GM23248 (cell line): ENCODE results near the gene NCF2. TPM values are rescaled to one million over a fixed set of nuclear protein-coding genes. Genes with fewer than 3 reads are reported as not detected.

ENCODE experiments used
- DNase-seq: peaks from one replicate; pipeline ENCODE4 v3.0.0-alpha.2; 2015
- H2AFZ ChIP-seq: fragments of 200-600 bp; sonication (generic); 2 replicates; pipeline ENCODE4 v1.6.1; 2016; ENCODE audit warnings: antibody characterized with exemption
- H3F3A ChIP-seq: fragments of 200-600 bp; sonication (generic); 2 replicates; pipeline ENCODE4 v1.6.1; 2016; ENCODE audit warnings: mild to moderate bottlenecking, antibody characterized with exemption, mixed run types; ENCODE audit not compliant: insufficient read depth
- H3K27ac ChIP-seq: fragments of 200-600 bp; sonication (generic); 2 replicates; pipeline ENCODE4 v1.5.1; 2016; ENCODE audit warnings: mild to moderate bottlenecking
- H3K27me3 ChIP-seq: fragments of 200-600 bp; sonication (generic); replicated peaks from 2 replicates; pipeline ENCODE4 v1.6.1; 2016; ENCODE audit warnings: mild to moderate bottlenecking; ENCODE audit not compliant: insufficient read depth
- H3K36me3 ChIP-seq: fragments of 200-600 bp; sonication (generic); 2 replicates; pipeline ENCODE4 v1.6.1; 2016; ENCODE audit warnings: low read depth, mild to moderate bottlenecking
- H3K4me1 ChIP-seq: fragments of 200-600 bp; sonication (generic); 2 replicates; pipeline ENCODE4 v1.6.1; 2016; ENCODE audit warnings: mild to moderate bottlenecking; ENCODE audit not compliant: insufficient read depth
- H3K4me2 ChIP-seq: fragments of 200-600 bp; sonication (generic); one replicate; pipeline ENCODE4 v1.6.1; 2016; ENCODE audit warnings: mild to moderate bottlenecking; ENCODE audit not compliant: unreplicated experiment
- H3K4me3 ChIP-seq: fragments of 200-600 bp; sonication (generic); 2 replicates; pipeline ENCODE4 v1.5.1; 2016; ENCODE audit warnings: mild to moderate bottlenecking
- H3K79me2 ChIP-seq: fragments of 200-600 bp; sonication (generic); 2 replicates; pipeline ENCODE4 v1.6.1; 2016; ENCODE audit warnings: mild to moderate bottlenecking; ENCODE audit not compliant: insufficient read depth
- H3K9ac ChIP-seq: fragments of 200-600 bp; sonication (generic); 2 replicates; pipeline ENCODE4 v1.6.1; 2016; ENCODE audit warnings: mild to moderate bottlenecking
- H3K9me2 ChIP-seq: fragments of 200-600 bp; sonication (generic); 2 replicates; pipeline ENCODE4 v1.6.1; 2016; ENCODE audit warnings: mixed run types, mild to moderate bottlenecking, moderate library complexity; ENCODE audit not compliant: insufficient read depth
- H3K9me3 ChIP-seq: fragments of 200-600 bp; sonication (generic); one replicate; pipeline ENCODE4 v1.6.1; 2017; ENCODE audit warnings: low read depth
- H4K20me1 ChIP-seq: fragments of 200-600 bp; sonication (generic); 2 replicates; pipeline ENCODE4 v1.6.0; 2016; ENCODE audit not compliant: insufficient read depth
- EZH2 ChIP-seq: fragments of 200-600 bp; sonication (generic); IDR thresholded peaks from 2 replicates; pipeline ENCODE4 v1.6.1; 2018; ENCODE audit warnings: antibody characterized with exemption, mild to moderate bottlenecking; ENCODE audit not compliant: insufficient read depth, poor library complexity, severe bottlenecking
- EZH2phosphoT487 ChIP-seq: fragments of 200-600 bp; sonication (generic); IDR thresholded peaks from 2 replicates; pipeline ENCODE4 v1.6.1; 2018; ENCODE audit warnings: antibody characterized with exemption, moderate library complexity, mild to moderate bottlenecking, low read depth; ENCODE audit not compliant: insufficient read depth
- WGBS, 2 experiments: methylation state at CpG; one replicate each; pipeline ENCODE4 v1.1.6; 2015 to 2017; ENCODE audit warnings: low lambda C conversion rate in 2 of 2, low coverage in 1 of 2; ENCODE audit errors: missing lambda C conversion rate in 2 of 2; 5-methylcytosine and 5-hydroxymethylcytosine counted together
- in situ Hi-C: fragments of 300-500 bp; cut with MboI; formaldehyde crosslinking; loops from 2 replicates; pipeline ENCODE4 v1.15.0; 2020
- polyA plus RNA-seq: library from polyadenylated mRNA; unstranded; fragments of >200 nt; fragmentation: Nextera tagmentation; extraction: Ambion mirVana; gene quantifications from 2 replicates; pipeline ENCODE4 v1.2.1, GENCODE V29; 2016
- total RNA-seq: library from RNA; depleted of rRNA; stranded (reverse); fragments of >200 nt; shearing (Covaris generic); gene quantifications from 2 replicates; pipeline ENCODE4 v1.2.3, GENCODE V29; 2014

Gene NCF2
- total and polyA plus RNA-seq, 2 experiments from 2014 or later = 0.41 TPM; not detected in 1

DNA sequence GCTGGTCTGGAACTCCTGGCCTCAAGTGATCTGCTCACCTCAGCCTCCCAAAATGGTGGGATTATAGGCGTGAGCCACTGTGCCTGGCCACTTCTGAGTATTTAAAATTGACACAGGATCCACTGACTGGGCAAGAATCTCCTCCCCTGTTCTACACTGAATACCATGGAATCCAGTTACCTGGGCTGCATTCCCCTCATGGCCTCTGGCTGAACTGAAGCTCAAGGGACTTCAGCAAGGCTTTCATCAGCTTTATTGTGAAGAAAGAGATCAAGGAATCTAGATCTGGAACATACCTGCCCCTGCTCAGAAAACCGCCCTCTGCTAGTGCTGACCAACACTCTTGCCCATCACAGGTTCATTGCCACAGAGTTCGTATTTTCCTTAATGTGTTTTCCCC, 20.5 kb downstream of the NCF2 start:
- DNase-seq = no peak
- Histone ChIP-seq H3K4me1 (peaks cover 12% of the 10 kb centered on the region; the same call in 1 of the 2 replicates), H3K36me3 (no peaks in the 10 kb centered on the region), H3K27me3 (no peaks in the 10 kb centered on the region), H2AFZ (no peak overlapping the region), H3F3A (no peaks in the 10 kb centered on the region), H4K20me1 (no peaks in the 10 kb centered on the region), H3K9me2 (no peaks in the 10 kb centered on the region), H3K9ac (no peak overlapping the region), H3K79me2 (no peaks in the 10 kb centered on the region), H3K27ac (no peak overlapping the region), H3K4me2 (no peak overlapping the region), H3K4me3 (no peak overlapping the region), H3K9me3 (no peaks in the 10 kb centered on the region)
- in situ Hi-C loops = no loop called here
- 94 to 98% methylated on average over 3 of the region's 3 CpGs for WGBS, 2 experiments
- TF ChIP-seq EZH2 = no peak
- no peak for TF ChIP-seq EZH2phosphoT487

DNA sequence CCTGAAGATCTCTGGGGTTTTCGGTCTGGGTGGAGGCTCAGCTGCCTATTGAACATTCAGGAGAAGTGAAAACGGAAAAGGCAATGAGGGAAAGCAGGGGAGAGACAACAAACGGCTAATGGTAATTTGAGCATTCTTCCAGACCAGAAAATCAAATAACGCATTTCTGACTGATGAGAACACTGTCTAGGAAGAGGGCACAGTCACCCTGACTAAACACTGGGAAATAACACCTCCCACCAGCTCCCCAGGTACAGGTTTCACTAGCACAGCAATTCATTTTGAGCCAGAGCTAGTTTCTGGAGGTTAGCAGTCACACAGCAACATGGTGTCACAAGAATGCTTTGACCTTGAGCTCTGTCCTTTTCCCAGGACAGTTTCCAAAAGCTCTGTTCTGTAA, 21.1 kb downstream of the NCF2 start:
- H3K4me1 ChIP-seq = peaks cover 12% of the 10 kb centered on the region; the same call in 1 of the 2 replicates
- no peaks in the 10 kb centered on the region for H3F3A ChIP-seq
- H3K79me2 ChIP-seq = no peaks in the 10 kb centered on the region
- in situ Hi-C loops = no loop called here
- no peaks in the 10 kb centered on the region for H4K20me1 ChIP-seq
- no peaks in the 10 kb centered on the region for H3K9me3 ChIP-seq
- no peak overlapping the region for H3K4me3 ChIP-seq
- 71 to 75% methylated on average over 4 of the region's 4 CpGs for WGBS, 2 experiments
- no peak overlapping the region for H3K4me2 ChIP-seq
- H3K9ac ChIP-seq = no peak overlapping the region
- no peaks in the 10 kb centered on the region for H3K36me3 ChIP-seq
- no peaks in the 10 kb centered on the region for H3K9me2 ChIP-seq
- TF ChIP-seq EZH2phosphoT487 (no peak), EZH2 (no peak)
- H3K27ac ChIP-seq = no peak overlapping the region
- no peak overlapping the region for H2AFZ ChIP-seq
- H3K27me3 ChIP-seq = no peaks in the 10 kb centered on the region
- peak; percentile 49 for DNase-seq

DNA sequence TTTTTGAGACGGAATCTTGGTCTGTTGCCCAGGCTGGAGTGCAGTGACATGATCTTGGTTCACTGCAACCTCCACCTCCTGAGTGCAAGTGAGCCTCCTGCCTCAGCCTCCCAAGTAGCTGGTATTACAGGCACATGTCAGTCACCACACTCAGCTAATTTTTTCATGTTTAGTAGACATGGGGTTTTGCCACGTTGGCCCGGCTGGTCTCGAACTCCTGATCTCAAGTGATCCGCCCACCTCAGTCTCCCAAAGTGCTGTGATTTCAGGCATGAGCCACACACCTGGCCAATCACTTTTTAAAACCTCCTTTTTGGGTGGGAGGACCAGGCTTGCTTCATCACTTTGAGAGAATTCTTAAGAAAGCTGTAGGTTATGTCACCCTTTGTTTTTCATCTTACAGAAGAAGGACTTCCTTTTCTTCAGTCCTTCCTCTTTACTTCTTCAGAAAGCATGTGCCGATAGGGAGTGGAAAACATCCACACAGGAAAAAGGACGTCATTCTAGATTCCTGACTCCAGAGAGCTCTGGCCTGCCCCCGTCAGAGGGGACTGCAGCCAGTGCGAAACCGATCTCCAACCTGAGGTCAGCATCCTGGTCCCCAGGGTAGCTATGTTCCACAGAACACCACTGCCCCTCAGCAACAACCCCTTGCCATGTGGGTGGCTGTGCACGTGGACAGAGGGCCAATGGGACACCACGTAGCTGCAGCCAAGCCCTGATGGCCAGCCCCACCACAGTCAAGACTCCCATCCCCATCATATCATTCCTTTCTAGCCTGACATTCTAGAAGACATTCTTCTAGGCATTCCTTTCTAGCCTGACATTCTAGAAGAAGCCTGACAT, 21.9 kb downstream of the NCF2 start:
- Histone ChIP-seq H3K36me3 (no peaks in the 10 kb centered on the region), H3K4me1 (peaks cover 12% of the 10 kb centered on the region; the same call in 1 of the 2 replicates), H3K79me2 (no peaks in the 10 kb centered on the region), H3K4me2 (no peak overlapping the region), H3K4me3 (no peak overlapping the region), H3K9me2 (no peaks in the 10 kb centered on the region), H2AFZ (no peak overlapping the region), H4K20me1 (no peaks in the 10 kb centered on the region), H3K27ac (no peak overlapping the region), H3K27me3 (no peaks in the 10 kb centered on the region), H3K9me3 (no peaks in the 10 kb centered on the region), H3K9ac (no peak overlapping the region), H3F3A (no peaks in the 10 kb centered on the region)
- in situ Hi-C loops = no loop called here
- TF ChIP-seq EZH2phosphoT487 (no peak), EZH2 (no peak)
- no peak for DNase-seq
- 87 to 88% methylated on average over 12 of the region's 12 CpGs for WGBS, 2 experiments

DNA sequence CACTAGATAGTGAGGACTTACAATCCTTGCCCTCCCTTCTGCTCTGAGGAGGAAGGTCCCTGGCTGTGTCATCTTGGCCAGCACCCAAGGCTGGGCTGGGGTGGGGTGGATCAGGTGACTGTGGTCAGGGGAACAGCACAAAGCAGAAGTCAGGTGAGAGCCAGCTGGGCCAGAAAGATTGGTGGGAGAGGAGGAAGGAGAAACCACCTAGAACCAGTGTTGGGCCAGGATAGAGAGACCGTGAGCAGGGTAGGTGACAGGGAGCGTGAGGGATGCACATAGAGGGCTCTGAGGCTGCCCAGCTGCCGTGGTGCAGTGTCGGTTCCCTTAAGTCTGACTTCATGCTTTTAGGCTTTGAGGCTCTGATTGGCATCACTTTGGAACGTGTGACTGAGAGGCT, 22.7 kb downstream of the NCF2 start:
- H3F3A ChIP-seq = no peaks in the 10 kb centered on the region
- H3K9me2 ChIP-seq = no peaks in the 10 kb centered on the region
- H2AFZ ChIP-seq = no peak overlapping the region
- H4K20me1 ChIP-seq = no peaks in the 10 kb centered on the region
- TF ChIP-seq EZH2phosphoT487 (no peak), EZH2 (no peak)
- peak; percentile 9 for DNase-seq
- H3K27me3 ChIP-seq = no peaks in the 10 kb centered on the region
- 86 to 88% methylated on average over 5 of the region's 5 CpGs for WGBS, 2 experiments
- H3K4me2 ChIP-seq = no peak overlapping the region
- H3K27ac ChIP-seq = no peak overlapping the region
- peaks cover 12% of the 10 kb centered on the region; the same call in 1 of the 2 replicates for H3K4me1 ChIP-seq
- no peak overlapping the region for H3K9ac ChIP-seq
- H3K79me2 ChIP-seq = no peaks in the 10 kb centered on the region
- in situ Hi-C loops = no loop called here
- no peaks in the 10 kb centered on the region for H3K36me3 ChIP-seq
- no peaks in the 10 kb centered on the region for H3K9me3 ChIP-seq
- no peak overlapping the region for H3K4me3 ChIP-seq
